Endometrial microvascular endothelial cells (primary cell): ENCODE data around the gene FAM120A. TPM values are rescaled to one million over a fixed set of nuclear protein-coding genes. Genes with fewer than 3 reads are reported as not detected.

Experiments
- in situ Hi-C: cut with HindIII; loops from 2 replicates; pipeline ENCODE4 v1.10.0; 2017; ENCODE audit warnings: low sequenced_read_pairs, low pct_unique_long_range_greater_than_20kb; ENCODE audit errors: inconsistent ontology term
- total RNA-seq: library from RNA; depleted of rRNA; stranded (reverse); fragments of >200 nt; gene quantifications from one replicate; pipeline ENCODE4 v1.2.3, GENCODE V29; 2015; ENCODE audit errors: inconsistent ontology term

Gene FAM120A
- total RNA-seq, 1 donor from 2014 or later: 114 TPM

GRCh38 chr9:93597871-93598646 lies 146.6 kb downstream of the FAM120A start:
- in situ Hi-C loops: no loop called here

GRCh38 chr9:93598647-93599241 lies 147.3 kb downstream of the FAM120A start:
- in situ Hi-C loops: no loop called here

- in situ Hi-C loops: no loop called here
These were observed 148.3 kb downstream of the FAM120A start for GRCh38 chr9:93599571-93600403.

- in situ Hi-C loops: no loop called here
These were observed 149.0 kb downstream of the FAM120A start for GRCh38 chr9:93600504-93600903.

GRCh38 chr9:93601063-93601462 lies 149.6 kb downstream of the FAM120A start:
- in situ Hi-C loops: no loop called here

GRCh38 chr9:93601666-93602065 lies 150.2 kb downstream of the FAM120A start:
- in situ Hi-C loops: no loop called here

GRCh38 chr9:93603011-93603410 lies 151.5 kb downstream of the FAM120A start:
- in situ Hi-C loops: no loop called here

- in situ Hi-C loops: no loop called here
These were observed 152.4 kb downstream of the FAM120A start for GRCh38 chr9:93603906-93604326.

GRCh38 chr9:93606187-93606586 lies 154.7 kb downstream of the FAM120A start:
- in situ Hi-C loops: no loop called here

- in situ Hi-C loops: no loop called here
These were observed 158.7 kb downstream of the FAM120A start for GRCh38 chr9:93610206-93610605.

GRCh38 chr9:93612052-93612795 lies 160.7 kb downstream of the FAM120A start:
- in situ Hi-C loops: no loop called here

GRCh38 chr9:93612796-93613154 lies 161.3 kb downstream of the FAM120A start:
- in situ Hi-C loops: no loop called here

GRCh38 chr9:93613174-93613573 lies 161.7 kb downstream of the FAM120A start:
- in situ Hi-C loops: no loop called here

GRCh38 chr9:93613791-93614190 lies 162.3 kb downstream of the FAM120A start:
- in situ Hi-C loops: no loop called here

GRCh38 chr9:93614830-93615468 lies 163.5 kb downstream of the FAM120A start:
- in situ Hi-C loops: no loop called here
